GM23338 (cell line): Measurements from ENCODE around the gene DDX25. TPM values are rescaled to one million over a fixed set of nuclear protein-coding genes. Genes with fewer than 3 reads are reported as not detected.

ENCODE experiments used
- ATAC-seq: fragments of 200-7000 bp; cut with Tn5 transposase; 3 replicates; pipeline ENCODE4 v1.9.1; 2020
- DNase-seq: peaks from one replicate; pipeline ENCODE4 v3.0.0-alpha.2; 2015; ENCODE audit warnings: low spot score
- H2AFZ ChIP-seq: fragments of 200-600 bp; sonication (generic); 2 replicates; pipeline ENCODE4 v1.8.0; 2016; ENCODE audit warnings: antibody characterized with exemption, mild to moderate bottlenecking, moderate library complexity
- H3F3A ChIP-seq: fragments of 200-600 bp; sonication (generic); replicated peaks from 2 replicates; pipeline ENCODE4 v1.8.0; 2017; ENCODE audit warnings: antibody characterized with exemption, mixed run types, low read depth
- H3K27ac ChIP-seq: fragments of 200-600 bp; sonication (generic); 2 replicates; pipeline ENCODE4 v1.6.1; 2016; ENCODE audit warnings: low read depth
- H3K27me3 ChIP-seq: fragments of 200-600 bp; sonication (generic); 2 replicates; pipeline ENCODE4 v1.8.0; 2016; ENCODE audit warnings: mild to moderate bottlenecking, mixed run types, moderate library complexity; ENCODE audit not compliant: insufficient read depth
- H3K36me3 ChIP-seq: fragments of 200-600 bp; sonication (generic); 2 replicates; pipeline ENCODE4 v1.8.0; 2016; ENCODE audit warnings: mild to moderate bottlenecking; ENCODE audit not compliant: insufficient read depth
- H3K4me1 ChIP-seq: fragments of 200-600 bp; sonication (generic); 2 replicates; pipeline ENCODE4 v1.8.0; 2016; ENCODE audit warnings: mild to moderate bottlenecking, moderate library complexity; ENCODE audit not compliant: insufficient read depth
- H3K4me2 ChIP-seq: fragments of 200-600 bp; sonication (generic); 2 replicates; pipeline ENCODE4 v1.7.1; 2017; ENCODE audit warnings: mixed run types
- H3K4me3 ChIP-seq: fragments of 200-600 bp; sonication (generic); 2 replicates; pipeline ENCODE4 v1.6.1; 2016; ENCODE audit warnings: mixed run types
- H3K79me2 ChIP-seq: fragments of 200-600 bp; sonication (generic); replicated peaks from 2 replicates; pipeline ENCODE4 v1.8.0; 2017; ENCODE audit warnings: mild to moderate bottlenecking; ENCODE audit not compliant: insufficient read depth
- H3K9me2 ChIP-seq: fragments of 200-600 bp; sonication (generic); 2 replicates; pipeline ENCODE4 v1.8.0; 2017; ENCODE audit not compliant: insufficient read depth
- H4K20me1 ChIP-seq: fragments of 200-600 bp; sonication (generic); replicated peaks from 2 replicates; pipeline ENCODE4 v1.8.0; 2017; ENCODE audit warnings: mild to moderate bottlenecking; ENCODE audit not compliant: insufficient read depth
- H3K27ac Mint-ChIP-seq: 2 replicates; pipeline ENCODE4 v1.8.0; 2020; ENCODE audit warnings: inconsistent platforms, mild to moderate bottlenecking, moderate library complexity, mixed read lengths
- H3K27me3 Mint-ChIP-seq: 3 replicates; pipeline ENCODE4 v1.8.0; 2022; ENCODE audit warnings: low read depth, mild to moderate bottlenecking, moderate library complexity, mixed read lengths, inconsistent platforms; ENCODE audit not compliant: insufficient read depth, poor library complexity
- H3K36me3 Mint-ChIP-seq: 3 replicates; pipeline ENCODE4 v1.8.0; 2021; ENCODE audit warnings: low read depth, mild to moderate bottlenecking, inconsistent platforms, moderate library complexity, mixed read lengths
- H3K4me1 Mint-ChIP-seq: 3 replicates; pipeline ENCODE4 v1.8.0; 2020; ENCODE audit warnings: mild to moderate bottlenecking, inconsistent platforms, mixed read lengths
- H3K4me3 Mint-ChIP-seq: 3 replicates; pipeline ENCODE4 v1.8.0; 2021; ENCODE audit warnings: moderate library complexity, mild to moderate bottlenecking, inconsistent platforms, mixed read lengths
- H3K9me3 Mint-ChIP-seq: 3 replicates; pipeline ENCODE4 v1.8.0; 2020; ENCODE audit warnings: moderate library complexity, mild to moderate bottlenecking, inconsistent platforms, mixed read lengths
- CREB1 ChIP-seq: fragments of 250-450 bp; sonication (Bioruptor Pico); IDR thresholded peaks from 2 replicates; pipeline ENCODE4 v1.5.0; 2020; ENCODE audit warnings: low read depth, mild to moderate bottlenecking, moderate library complexity
- ETS1 ChIP-seq: IDR thresholded peaks from 2 replicates; pipeline ENCODE4 v1.6.1; 2016; ENCODE audit warnings: antibody characterized with exemption
- EZH2 ChIP-seq: fragments of 200-600 bp; sonication (generic); IDR thresholded peaks from one replicate; pipeline ENCODE4 v1.8.0; 2017; ENCODE audit warnings: antibody characterized with exemption, mild to moderate bottlenecking, low read depth; ENCODE audit not compliant: unreplicated experiment
- JUNB ChIP-seq: IDR thresholded peaks from one replicate; pipeline ENCODE4 v1.6.1; 2016; ENCODE audit warnings: antibody characterized with exemption; ENCODE audit not compliant: unreplicated experiment
- NANOG ChIP-seq: IDR thresholded peaks from 2 replicates; pipeline ENCODE4 v1.6.1; 2016; ENCODE audit warnings: antibody characterized with exemption, borderline replicate concordance
- POLR2AphosphoS5 ChIP-seq: IDR thresholded peaks from 2 replicates; pipeline ENCODE4 v1.6.1; 2016; ENCODE audit warnings: antibody characterized with exemption, low read depth
- REST ChIP-seq: IDR thresholded peaks from one replicate; pipeline ENCODE4 v1.6.1; 2018; ENCODE audit warnings: antibody characterized with exemption; ENCODE audit not compliant: unreplicated experiment
- STAT1 ChIP-seq: IDR thresholded peaks from one replicate; pipeline ENCODE4 v1.6.1; 2016; ENCODE audit warnings: antibody characterized with exemption; ENCODE audit not compliant: unreplicated experiment
- ZNF114 ChIP-seq: fragments of 250-450 bp; sonication (Bioruptor Pico); IDR thresholded peaks from 2 replicates; pipeline ENCODE4 v1.5.0; 2020; ENCODE audit warnings: mild to moderate bottlenecking, moderate library complexity
- polyA plus RNA-seq: library from polyadenylated mRNA; unstranded; fragments of >200 nt; fragmentation: Nextera tagmentation; extraction: Ambion mirVana; gene quantifications from 2 replicates; pipeline ENCODE4 v1.2.1, GENCODE V29; 2016
- total RNA-seq: library from RNA; depleted of rRNA; stranded (reverse); fragments of >200 nt; shearing (Covaris generic); gene quantifications from 2 replicates; pipeline ENCODE4 v1.2.3, GENCODE V29; 2014
- TF ChIP-seq, protein P1 (sequence below): fragments of 250-450 bp; sonication (Bioruptor Pico); IDR thresholded peaks from 2 replicates; pipeline ENCODE4 v1.5.0; 2020; ENCODE audit warnings: mild to moderate bottlenecking, moderate library complexity

The DDX25 gene
- total and polyA plus RNA-seq, 2 experiments from 2014 or later, result 20.6 to 23.6 TPM

DNA sequence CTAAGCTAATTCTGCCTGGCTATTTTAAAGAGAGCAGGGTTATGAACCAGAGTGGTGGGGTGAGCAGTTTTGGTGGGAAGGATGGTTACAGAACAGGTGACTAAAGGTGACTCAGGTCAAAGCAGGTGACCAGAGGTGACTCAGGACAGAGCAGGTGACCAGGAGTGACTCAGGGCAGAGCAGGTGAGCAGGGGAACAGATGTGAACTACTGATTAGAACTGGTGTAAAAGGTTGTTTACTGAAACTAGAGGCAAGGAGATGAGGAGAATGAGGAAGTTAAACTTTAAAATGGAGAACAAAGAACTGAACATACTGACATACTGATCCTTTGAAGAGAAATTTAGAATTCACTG lies 32.2 kb upstream of the DDX25 start (continued):
- no peak for TF ChIP-seq REST
- TF ChIP-seq CREB1 (CRISPR knock-in tag), result no peak
- TF ChIP-seq JUNB, result no peak
- TF ChIP-seq ETS1, result no peak
- no peak for TF ChIP-seq ZNF114 (CRISPR knock-in tag)
- TF ChIP-seq POLR2AphosphoS5, result no peak
- TF ChIP-seq STAT1, result no peak

DNA sequence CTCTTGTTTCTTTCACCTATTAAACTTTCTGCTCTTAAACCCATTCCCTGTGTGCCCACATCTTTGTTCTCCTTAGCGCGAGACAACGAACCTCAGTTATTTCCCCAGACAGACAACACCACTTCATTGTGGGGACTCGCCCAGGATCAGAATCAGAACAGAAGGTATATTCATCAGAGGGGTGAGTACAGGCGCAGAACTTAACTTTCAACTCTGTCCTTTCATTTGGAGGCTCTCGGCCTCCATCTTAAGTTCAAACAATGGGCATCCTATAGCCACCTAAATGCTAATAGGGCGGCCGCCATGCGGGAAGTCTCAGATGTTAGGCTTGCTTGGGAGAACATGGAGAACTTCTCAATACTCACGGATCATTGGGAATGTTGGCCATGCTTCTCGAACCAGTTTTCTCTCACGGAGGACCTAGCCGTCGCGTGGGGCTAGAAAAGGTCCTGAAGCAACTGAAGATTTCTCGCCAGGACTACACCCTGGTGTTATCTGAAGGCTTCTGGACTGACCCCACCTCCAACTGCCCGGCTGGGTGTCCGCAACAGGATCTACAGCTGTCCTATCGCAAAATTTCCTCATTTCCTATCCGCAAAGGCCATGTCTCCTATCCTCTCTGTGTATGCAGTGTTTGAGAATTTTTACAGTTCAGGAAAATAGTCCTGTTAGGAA lies 30.3 kb upstream of the DDX25 start:
- Mint-ChIP-seq H3K4me3 (no peak overlapping the region), H3K27me3 (no peaks in the 10 kb centered on the region), H3K27ac (no peak overlapping the region), H3K4me1 (0 out of 3 replicates have a peak, but pooled peaks cover 2% of the 10 kb centered on the region), H3K9me3 (peaks cover 14% of the 10 kb centered on the region; the same call in 2 of the 3 replicates), H3K36me3 (peaks cover 10% of the 10 kb centered on the region)
- Histone ChIP-seq H3F3A (no peaks in the 10 kb centered on the region), H3K4me3 (no peak overlapping the region), H3K4me2 (no peak overlapping the region), H3K4me1 (no peaks in the 10 kb centered on the region), H2AFZ (peak overlapping the region; percentile 57), H3K27me3 (no peaks in the 10 kb centered on the region), H3K27ac (no peak overlapping the region), H3K9me2 (no peaks in the 10 kb centered on the region), H3K36me3 (no peaks in the 10 kb centered on the region; the same call in 1 of the 2 replicates), H4K20me1 (no peaks in the 10 kb centered on the region), H3K79me2 (no peaks in the 10 kb centered on the region)
- peak; percentile 47 for ATAC-seq
- no peak for DNase-seq
- TF ChIP-seq, protein P1, sequence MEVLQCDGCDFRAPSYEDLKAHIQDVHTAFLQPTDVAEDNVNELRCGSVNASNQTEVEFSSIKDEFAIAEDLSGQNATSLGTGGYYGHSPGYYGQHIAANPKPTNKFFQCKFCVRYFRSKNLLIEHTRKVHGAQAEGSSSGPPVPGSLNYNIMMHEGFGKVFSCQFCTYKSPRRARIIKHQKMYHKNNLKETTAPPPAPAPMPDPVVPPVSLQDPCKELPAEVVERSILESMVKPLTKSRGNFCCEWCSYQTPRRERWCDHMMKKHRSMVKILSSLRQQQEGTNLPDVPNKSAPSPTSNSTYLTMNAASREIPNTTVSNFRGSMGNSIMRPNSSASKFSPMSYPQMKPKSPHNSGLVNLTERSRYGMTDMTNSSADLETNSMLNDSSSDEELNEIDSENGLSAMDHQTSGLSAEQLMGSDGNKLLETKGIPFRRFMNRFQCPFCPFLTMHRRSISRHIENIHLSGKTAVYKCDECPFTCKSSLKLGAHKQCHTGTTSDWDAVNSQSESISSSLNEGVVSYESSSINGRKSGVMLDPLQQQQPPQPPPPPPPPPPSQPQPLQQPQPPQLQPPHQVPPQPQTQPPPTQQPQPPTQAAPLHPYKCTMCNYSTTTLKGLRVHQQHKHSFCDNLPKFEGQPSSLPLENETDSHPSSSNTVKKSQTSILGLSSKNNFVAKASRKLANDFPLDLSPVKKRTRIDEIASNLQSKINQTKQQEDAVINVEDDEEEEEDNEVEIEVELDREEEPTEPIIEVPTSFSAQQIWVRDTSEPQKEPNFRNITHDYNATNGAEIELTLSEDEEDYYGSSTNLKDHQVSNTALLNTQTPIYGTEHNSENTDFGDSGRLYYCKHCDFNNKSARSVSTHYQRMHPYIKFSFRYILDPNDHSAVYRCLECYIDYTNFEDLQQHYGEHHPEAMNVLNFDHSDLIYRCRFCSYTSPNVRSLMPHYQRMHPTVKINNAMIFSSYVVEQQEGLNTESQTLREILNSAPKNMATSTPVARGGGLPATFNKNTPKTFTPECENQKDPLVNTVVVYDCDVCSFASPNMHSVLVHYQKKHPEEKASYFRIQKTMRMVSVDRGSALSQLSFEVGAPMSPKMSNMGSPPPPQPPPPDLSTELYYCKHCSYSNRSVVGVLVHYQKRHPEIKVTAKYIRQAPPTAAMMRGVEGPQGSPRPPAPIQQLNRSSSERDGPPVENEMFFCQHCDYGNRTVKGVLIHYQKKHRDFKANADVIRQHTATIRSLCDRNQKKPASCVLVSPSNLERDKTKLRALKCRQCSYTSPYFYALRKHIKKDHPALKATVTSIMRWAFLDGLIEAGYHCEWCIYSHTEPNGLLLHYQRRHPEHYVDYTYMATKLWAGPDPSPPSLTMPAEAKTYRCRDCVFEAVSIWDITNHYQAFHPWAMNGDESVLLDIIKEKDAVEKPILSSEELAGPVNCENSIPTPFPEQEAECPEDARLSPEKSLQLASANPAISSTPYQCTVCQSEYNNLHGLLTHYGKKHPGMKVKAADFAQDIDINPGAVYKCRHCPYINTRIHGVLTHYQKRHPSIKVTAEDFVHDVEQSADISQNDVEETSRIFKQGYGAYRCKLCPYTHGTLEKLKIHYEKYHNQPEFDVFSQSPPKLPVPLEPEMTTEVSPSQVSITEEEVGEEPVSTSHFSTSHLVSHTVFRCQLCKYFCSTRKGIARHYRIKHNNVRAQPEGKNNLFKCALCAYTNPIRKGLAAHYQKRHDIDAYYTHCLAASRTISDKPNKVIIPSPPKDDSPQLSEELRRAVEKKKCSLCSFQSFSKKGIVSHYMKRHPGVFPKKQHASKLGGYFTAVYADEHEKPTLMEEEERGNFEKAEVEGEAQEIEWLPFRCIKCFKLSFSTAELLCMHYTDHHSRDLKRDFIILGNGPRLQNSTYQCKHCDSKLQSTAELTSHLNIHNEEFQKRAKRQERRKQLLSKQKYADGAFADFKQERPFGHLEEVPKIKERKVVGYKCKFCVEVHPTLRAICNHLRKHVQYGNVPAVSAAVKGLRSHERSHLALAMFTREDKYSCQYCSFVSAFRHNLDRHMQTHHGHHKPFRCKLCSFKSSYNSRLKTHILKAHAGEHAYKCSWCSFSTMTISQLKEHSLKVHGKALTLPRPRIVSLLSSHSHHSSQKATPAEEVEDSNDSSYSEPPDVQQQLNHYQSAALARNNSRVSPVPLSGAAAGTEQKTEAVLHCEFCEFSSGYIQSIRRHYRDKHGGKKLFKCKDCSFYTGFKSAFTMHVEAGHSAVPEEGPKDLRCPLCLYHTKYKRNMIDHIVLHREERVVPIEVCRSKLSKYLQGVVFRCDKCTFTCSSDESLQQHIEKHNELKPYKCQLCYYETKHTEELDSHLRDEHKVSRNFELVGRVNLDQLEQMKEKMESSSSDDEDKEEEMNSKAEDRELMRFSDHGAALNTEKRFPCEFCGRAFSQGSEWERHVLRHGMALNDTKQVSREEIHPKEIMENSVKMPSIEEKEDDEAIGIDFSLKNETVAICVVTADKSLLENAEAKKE (CRISPR knock-in tag), result no peak
- no peak for TF ChIP-seq CREB1 (CRISPR knock-in tag)
- no peak for TF ChIP-seq NANOG
- no peak for TF ChIP-seq EZH2
- no peak for TF ChIP-seq REST
- TF ChIP-seq STAT1, result no peak
- TF ChIP-seq ZNF114 (CRISPR knock-in tag), result no peak
